H9 (cell line): Measurements from ENCODE around the gene MED9. TPM values are rescaled to one million over a fixed set of nuclear protein-coding genes. Genes with fewer than 3 reads are reported as not detected.

Experiments used
- DNase-seq: peaks from one replicate; pipeline ENCODE4 v3.0.0-alpha.2; 2017
- H2AFZ ChIP-seq: one replicate; pipeline ENCODE4 v1.6.1; 2013; ENCODE audit warnings: mild to moderate bottlenecking, low read length, control low read depth, moderate library complexity
- H2AK5ac ChIP-seq: 2 replicates; pipeline ENCODE4 v1.6.1; 2013; ENCODE audit warnings: low read length, control low read depth, mixed read lengths; ENCODE audit not compliant: insufficient read length
- H2BK120ac ChIP-seq: one replicate; pipeline ENCODE4 v1.6.1; 2013; ENCODE audit warnings: low read depth, mild to moderate bottlenecking, low read length, control low read depth, inconsistent platforms; ENCODE audit not compliant: poor library complexity, severe bottlenecking
- H2BK12ac ChIP-seq: 2 replicates; pipeline ENCODE4 v1.6.1; 2013; ENCODE audit warnings: low read length, control low read depth, mixed read lengths, low read depth; ENCODE audit not compliant: insufficient read length
- H2BK15ac ChIP-seq: 2 replicates; pipeline ENCODE4 v1.6.1; 2013; ENCODE audit warnings: low read depth, low read length, control low read depth
- H2BK20ac ChIP-seq: one replicate; pipeline ENCODE4 v1.6.1; 2013; ENCODE audit warnings: low read depth, mild to moderate bottlenecking, low read length, control low read depth, inconsistent platforms; ENCODE audit not compliant: poor library complexity, severe bottlenecking
- H2BK5ac ChIP-seq: 2 replicates; pipeline ENCODE4 v1.6.1; 2013; ENCODE audit warnings: low read length, control low read depth, mixed read lengths; ENCODE audit not compliant: insufficient read length
- H3K14ac ChIP-seq: 2 replicates; pipeline ENCODE4 v1.6.1; 2013; ENCODE audit warnings: low read length, control low read depth; ENCODE audit not compliant: insufficient read depth
- H3K18ac ChIP-seq: 2 replicates; pipeline ENCODE4 v1.6.1; 2013; ENCODE audit warnings: low read depth, mild to moderate bottlenecking, mixed read lengths, low read length, control low read depth; ENCODE audit not compliant: insufficient read length
- H3K23ac ChIP-seq: 2 replicates; pipeline ENCODE4 v1.6.1; 2013; ENCODE audit warnings: low read length, control low read depth, mixed read lengths, low read depth; ENCODE audit not compliant: insufficient read length
- H3K23me2 ChIP-seq: 2 replicates; pipeline ENCODE4 v1.6.1; 2013; ENCODE audit warnings: low read depth, mild to moderate bottlenecking, mixed read lengths, low read length, control low read depth; ENCODE audit not compliant: insufficient read length, poor library complexity, severe bottlenecking
- H3K27ac ChIP-seq: 2 replicates; pipeline ENCODE4 v1.5.1; 2013; ENCODE audit warnings: low read length, control low read depth, mixed read lengths, low read depth; ENCODE audit not compliant: insufficient read length
- H3K27me3 ChIP-seq: 2 replicates; pipeline ENCODE4 v1.6.1; 2013; ENCODE audit warnings: low read length, control low read depth, inconsistent platforms; ENCODE audit not compliant: insufficient read depth
- H3K4ac ChIP-seq: 2 replicates; pipeline ENCODE4 v1.6.1; 2013; ENCODE audit warnings: low read depth, mild to moderate bottlenecking, control low read depth, inconsistent platforms, low read length, moderate library complexity
- H3K4me1 ChIP-seq: 2 replicates; pipeline ENCODE4 v1.6.1; 2013; ENCODE audit warnings: low read length, control low read depth, inconsistent platforms; ENCODE audit not compliant: insufficient read depth
- H3K4me2 ChIP-seq: 2 replicates; pipeline ENCODE4 v1.6.1; 2013; ENCODE audit warnings: low read length, control low read depth, mixed read lengths; ENCODE audit not compliant: insufficient read length, insufficient read depth
- H3K56ac ChIP-seq: 2 replicates; pipeline ENCODE4 v1.6.1; 2013; ENCODE audit warnings: low read depth, mild to moderate bottlenecking, mixed read lengths, low read length, control low read depth; ENCODE audit not compliant: insufficient read length
- H3K79me1 ChIP-seq: 2 replicates; pipeline ENCODE4 v1.6.1; 2013; ENCODE audit warnings: low read depth, mild to moderate bottlenecking, moderate library complexity, low read length, control low read depth, inconsistent platforms; ENCODE audit not compliant: insufficient read depth, poor library complexity, severe bottlenecking
- H3K79me2 ChIP-seq: 2 replicates; pipeline ENCODE4 v1.6.1; 2013; ENCODE audit warnings: low read length, control low read depth, inconsistent platforms; ENCODE audit not compliant: insufficient read depth
- H3K9ac ChIP-seq: 2 replicates; pipeline ENCODE4 v1.6.1; 2013; ENCODE audit warnings: low read length, control low read depth, mixed read lengths; ENCODE audit not compliant: insufficient read length; ENCODE audit errors: extremely low read depth
- H3K9me3 ChIP-seq: one replicate; pipeline ENCODE4 v1.6.1; 2013; ENCODE audit warnings: low read depth, low read length, inconsistent platforms; ENCODE audit not compliant: control insufficient read depth
- H3T11ph ChIP-seq: one replicate; pipeline ENCODE4 v1.6.1; 2013; ENCODE audit warnings: mild to moderate bottlenecking, low read length, control low read depth, inconsistent platforms
- H4K20me1 ChIP-seq: one replicate; pipeline ENCODE4 v1.6.1; 2013; ENCODE audit not compliant: control insufficient read depth, insufficient read length, insufficient read depth
- H4K5ac ChIP-seq: 2 replicates; pipeline ENCODE4 v1.6.1; 2013; ENCODE audit warnings: low read depth, mild to moderate bottlenecking, mixed read lengths, low read length, control low read depth; ENCODE audit not compliant: insufficient read length
- H4K8ac ChIP-seq: replicated peaks from 2 replicates; pipeline ENCODE4 v1.6.1; 2013; ENCODE audit warnings: low read length, control low read depth, mixed read lengths, low read depth; ENCODE audit not compliant: insufficient read length
- H4K91ac ChIP-seq: 2 replicates; pipeline ENCODE4 v1.6.1; 2013; ENCODE audit warnings: low read depth, mild to moderate bottlenecking, moderate library complexity, mixed read lengths, low read length, control low read depth; ENCODE audit not compliant: insufficient read length
- H3K27ac Mint-ChIP-seq, 3 experiments: 2 replicates in 2 of 3; 3 replicates in 1 of 3; pipeline ENCODE4 v1.8.0; 2020 to 2021; ENCODE audit warnings: mixed read lengths in 3 of 3, mild to moderate bottlenecking in 1 of 3, moderate library complexity in 1 of 3
- H3K27me3 Mint-ChIP-seq: 2 replicates; pipeline ENCODE4 v1.8.0; 2021; ENCODE audit warnings: low read depth, mild to moderate bottlenecking, moderate library complexity, mixed read lengths
- H3K36me3 Mint-ChIP-seq, 3 experiments: 2 replicates in 2 of 3; 3 replicates in 1 of 3; pipeline ENCODE4 v1.8.0; 2020 to 2021; ENCODE audit warnings: low read depth in 3 of 3, mixed read lengths in 3 of 3; ENCODE audit not compliant: insufficient read depth in 1 of 3
- H3K4me1 Mint-ChIP-seq, 2 experiments: 2 replicates each; pipeline ENCODE4 v1.8.0; 2020; ENCODE audit warnings: mixed read lengths in 2 of 2
- H3K4me3 Mint-ChIP-seq, 2 experiments: 2 replicates in 1 of 2; 3 replicates in 1 of 2; pipeline ENCODE4 v1.8.0; 2020 to 2021; ENCODE audit warnings: mild to moderate bottlenecking in 2 of 2, mixed read lengths in 2 of 2, moderate library complexity in 1 of 2
- H3K9me3 Mint-ChIP-seq, 2 experiments: 2 replicates in 1 of 2; 3 replicates in 1 of 2; pipeline ENCODE4 v1.8.0; 2020; ENCODE audit warnings: mild to moderate bottlenecking in 2 of 2, mixed read lengths in 2 of 2, moderate library complexity in 1 of 2
- WGBS: extraction: QIAGEN DNeasy Blood & Tissue Kit; methylation state at CpG from one replicate; pipeline ENCODE4 v1.1.7; 2013; ENCODE audit warnings: missing lambda C conversion rate, low lambda C conversion rate, mixed read lengths; ENCODE audit not compliant: insufficient read length; ENCODE audit errors: extremely low coverage; 5-methylcytosine and 5-hydroxymethylcytosine counted together
- total RNA-seq: library from RNA; stranded (reverse); gene quantifications from 2 replicates; pipeline ENCODE4 v1.2.1, GENCODE V29; 2021
- TF ChIP-seq, protein P1 (sequence below): fragments of 200-600 bp; sonication (generic); conservative IDR thresholded peaks from 3 replicates; pipeline ENCODE4 v1.8.0; 2021; ENCODE audit warnings: antibody characterized with exemption, mild to moderate bottlenecking

Gene MED9
- total RNA-seq, 1 experiment from 2014 or later = 20.0 TPM

DNA sequence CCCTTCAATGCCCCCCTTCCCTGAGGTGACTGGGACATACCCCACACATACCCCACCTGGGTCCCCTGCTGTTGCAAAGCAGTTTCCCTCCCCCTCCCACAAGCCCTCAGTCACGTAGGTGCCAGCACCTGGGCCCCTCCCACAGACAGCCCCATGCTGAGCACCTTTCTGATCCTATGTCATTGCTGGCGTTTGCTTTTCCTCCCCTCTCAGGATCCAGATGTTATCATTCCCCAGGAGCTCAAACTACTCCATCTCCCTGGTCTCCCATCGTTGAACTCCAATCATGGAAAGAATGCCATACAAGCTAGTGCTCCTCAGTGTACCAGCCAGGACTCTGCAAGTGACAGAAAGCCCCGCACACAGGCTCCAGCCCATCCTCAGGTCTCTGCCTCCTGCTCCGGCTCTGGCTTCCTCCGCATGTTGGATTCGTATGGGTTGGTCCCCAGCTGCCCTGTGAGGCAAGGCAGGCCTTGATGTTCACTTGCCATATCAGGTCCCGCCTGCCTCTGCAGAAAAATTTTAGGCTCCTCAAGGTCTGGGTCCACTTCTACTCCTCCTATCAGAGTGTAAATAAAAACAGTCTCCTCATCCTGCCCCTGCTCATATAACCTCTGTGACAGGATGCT, 31.4 kb upstream of the MED9 start:
- H3K23me2 ChIP-seq = no peaks in the 10 kb centered on the region
- H3K4me3 Mint-ChIP-seq = no peak overlapping the region; a peak in 1 of 5 replicates
- no CpG with 5 or more reads among the region's 8 CpGs for WGBS
- H3K18ac ChIP-seq = no peak overlapping the region
- no peak overlapping the region for H2BK20ac ChIP-seq
- H3K4me1 Mint-ChIP-seq = peaks cover 25 to 27% of the 10 kb centered on the region in 2 experiments
- H3K27me3 ChIP-seq = no peaks in the 10 kb centered on the region
- peaks cover 24% of the 10 kb centered on the region for H3K27me3 Mint-ChIP-seq
- H3K4me2 ChIP-seq = no peak overlapping the region
- no peak overlapping the region for H2BK5ac ChIP-seq
- H2BK120ac ChIP-seq = no peak overlapping the region
- no peaks in the 10 kb centered on the region for H3K79me1 ChIP-seq
- no peak overlapping the region for H3K27ac ChIP-seq
- H3K27ac Mint-ChIP-seq = no peak overlapping the region
- no peak overlapping the region for H3K56ac ChIP-seq
- H3K9ac ChIP-seq = no peak overlapping the region
- H3K36me3 Mint-ChIP-seq = peaks cover 0 to 4% (median 0%) of the 10 kb centered on the region in 3 experiments; a peak in 2 of 7 replicates
- no peak overlapping the region for H4K91ac ChIP-seq
- DNase-seq = no peak
- no peak overlapping the region for H3K23ac ChIP-seq
- H3K14ac ChIP-seq = no peak overlapping the region
- no peaks in the 10 kb centered on the region for H3K79me2 ChIP-seq
- no peak overlapping the region for H4K8ac ChIP-seq
- H2BK12ac ChIP-seq = no peak overlapping the region
- H4K5ac ChIP-seq = no peak overlapping the region
- no peaks in the 10 kb centered on the region for H3K9me3 ChIP-seq
- H3T11ph ChIP-seq = no peak overlapping the region
- no peak overlapping the region for H2BK15ac ChIP-seq
- peaks cover 5 to 8% of the 10 kb centered on the region in 2 experiments; a peak in 3 of 5 replicates for H3K9me3 Mint-ChIP-seq
- H4K20me1 ChIP-seq = no peaks in the 10 kb centered on the region
- H2AK5ac ChIP-seq = no peak overlapping the region
- H3K4me1 ChIP-seq = no peaks in the 10 kb centered on the region; the same call in 1 of the 2 replicates
- no peak overlapping the region for H2AFZ ChIP-seq
- TF ChIP-seq, protein P1, sequence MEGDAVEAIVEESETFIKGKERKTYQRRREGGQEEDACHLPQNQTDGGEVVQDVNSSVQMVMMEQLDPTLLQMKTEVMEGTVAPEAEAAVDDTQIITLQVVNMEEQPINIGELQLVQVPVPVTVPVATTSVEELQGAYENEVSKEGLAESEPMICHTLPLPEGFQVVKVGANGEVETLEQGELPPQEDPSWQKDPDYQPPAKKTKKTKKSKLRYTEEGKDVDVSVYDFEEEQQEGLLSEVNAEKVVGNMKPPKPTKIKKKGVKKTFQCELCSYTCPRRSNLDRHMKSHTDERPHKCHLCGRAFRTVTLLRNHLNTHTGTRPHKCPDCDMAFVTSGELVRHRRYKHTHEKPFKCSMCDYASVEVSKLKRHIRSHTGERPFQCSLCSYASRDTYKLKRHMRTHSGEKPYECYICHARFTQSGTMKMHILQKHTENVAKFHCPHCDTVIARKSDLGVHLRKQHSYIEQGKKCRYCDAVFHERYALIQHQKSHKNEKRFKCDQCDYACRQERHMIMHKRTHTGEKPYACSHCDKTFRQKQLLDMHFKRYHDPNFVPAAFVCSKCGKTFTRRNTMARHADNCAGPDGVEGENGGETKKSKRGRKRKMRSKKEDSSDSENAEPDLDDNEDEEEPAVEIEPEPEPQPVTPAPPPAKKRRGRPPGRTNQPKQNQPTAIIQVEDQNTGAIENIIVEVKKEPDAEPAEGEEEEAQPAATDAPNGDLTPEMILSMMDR = no peak
- no peak overlapping the region for H3K4ac ChIP-seq
